ENCODE results near the gene ZBP1.

Gene ZBP1

GRCh38 chr20:57656821-57657534, 36.8 kb upstream of the ZBP1 start:
- H3K4me1 ChIP-seq (ENCODE audit: control insufficient read depth, insufficient read depth, low read length) = no peaks in the 10 kb centered on the region
- H3K36me3 ChIP-seq (ENCODE audit: insufficient read depth, low read length) = peaks cover 4% of the 10 kb centered on the region
- H3K9me3 ChIP-seq (replicated peaks; ENCODE audit: low read length) = no peaks in the 10 kb centered on the region
- no peak overlapping the region for H3K4me3 ChIP-seq (ENCODE audit: low read length)
- H3K9ac ChIP-seq (ENCODE audit: low read depth, low read length) = no peak overlapping the region
- no peaks in the 10 kb centered on the region for H3K27me3 ChIP-seq (ENCODE audit: control insufficient read depth, insufficient read depth, low read length)
- no peak overlapping the region for H3K4me2 ChIP-seq (ENCODE audit: low read length)

GRCh38 chr20:57656252-57656820, 36.1 kb upstream of the ZBP1 start:
- Histone ChIP-seq H3K4me2 (ENCODE audit: low read length) (no peak overlapping the region), H3K9me3 (replicated peaks; ENCODE audit: low read length) (no peaks in the 10 kb centered on the region), H3K27me3 (ENCODE audit: control insufficient read depth, insufficient read depth, low read length) (no peaks in the 10 kb centered on the region), H3K4me3 (ENCODE audit: low read length) (no peak overlapping the region), H3K36me3 (ENCODE audit: insufficient read depth, low read length) (peaks cover 4% of the 10 kb centered on the region), H3K9ac (ENCODE audit: low read depth, low read length) (no peak overlapping the region), H3K4me1 (ENCODE audit: control insufficient read depth, insufficient read depth, low read length) (no peaks in the 10 kb centered on the region)

DNA sequence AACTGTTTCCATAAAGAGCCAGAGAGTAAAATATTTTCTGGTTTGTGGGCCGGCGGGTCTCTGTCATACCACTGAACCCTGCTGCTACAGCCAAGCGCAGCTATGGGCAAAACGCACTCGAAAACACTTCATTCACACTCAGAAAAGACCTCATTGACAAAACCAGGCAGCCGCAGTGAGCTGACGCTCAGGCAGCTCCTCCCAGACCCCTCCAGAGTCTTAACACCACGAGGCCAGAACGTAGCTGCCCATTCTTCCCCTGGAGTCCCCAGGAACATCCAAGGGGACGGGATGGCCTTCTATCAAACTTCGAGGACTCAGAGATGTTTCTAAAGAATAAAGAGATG, 35.6 kb upstream of the ZBP1 start:
- peaks cover 7% of the 10 kb centered on the region for H3K36me3 ChIP-seq (ENCODE audit: insufficient read depth, low read length)
- no peak overlapping the region for H3K9ac ChIP-seq (ENCODE audit: low read depth, low read length)
- H3K9me3 ChIP-seq (replicated peaks; ENCODE audit: low read length) = no peaks in the 10 kb centered on the region
- no peaks in the 10 kb centered on the region for H3K27me3 ChIP-seq (ENCODE audit: control insufficient read depth, insufficient read depth, low read length)
- no peaks in the 10 kb centered on the region for H3K4me1 ChIP-seq (ENCODE audit: control insufficient read depth, insufficient read depth, low read length)
- H3K4me3 ChIP-seq (ENCODE audit: low read length) = no peak overlapping the region
- no peak overlapping the region for H3K4me2 ChIP-seq (ENCODE audit: low read length)

- peaks cover 7% of the 10 kb centered on the region for H3K36me3 ChIP-seq (ENCODE audit: insufficient read depth, low read length)
- H3K4me2 ChIP-seq (ENCODE audit: low read length) = no peak overlapping the region
Observed at GRCh38 chr20:57654998-57655808, 35.0 kb upstream of the ZBP1 start.

GRCh38 chr20:57654363-57654997, 34.3 kb upstream of the ZBP1 start:
- Histone ChIP-seq H3K4me2 (ENCODE audit: low read length) (no peak overlapping the region), H3K4me3 (ENCODE audit: low read length) (no peak overlapping the region), H3K4me1 (ENCODE audit: control insufficient read depth, insufficient read depth, low read length) (no peaks in the 10 kb centered on the region), H3K36me3 (ENCODE audit: insufficient read depth, low read length) (peaks cover 7% of the 10 kb centered on the region), H3K9ac (ENCODE audit: low read depth, low read length) (no peak overlapping the region), H3K27me3 (ENCODE audit: control insufficient read depth, insufficient read depth, low read length) (no peaks in the 10 kb centered on the region), H3K9me3 (replicated peaks; ENCODE audit: low read length) (no peaks in the 10 kb centered on the region)

More at GRCh38 chr20:57654998-57655808, 35.0 kb upstream of the ZBP1 start:
- Histone ChIP-seq H3K27me3 (ENCODE audit: control insufficient read depth, insufficient read depth, low read length) (no peaks in the 10 kb centered on the region), H3K9ac (ENCODE audit: low read depth, low read length) (no peak overlapping the region), H3K4me1 (ENCODE audit: control insufficient read depth, insufficient read depth, low read length) (no peaks in the 10 kb centered on the region), H3K4me3 (ENCODE audit: low read length) (no peak overlapping the region), H3K9me3 (replicated peaks; ENCODE audit: low read length) (no peaks in the 10 kb centered on the region)

DNA sequence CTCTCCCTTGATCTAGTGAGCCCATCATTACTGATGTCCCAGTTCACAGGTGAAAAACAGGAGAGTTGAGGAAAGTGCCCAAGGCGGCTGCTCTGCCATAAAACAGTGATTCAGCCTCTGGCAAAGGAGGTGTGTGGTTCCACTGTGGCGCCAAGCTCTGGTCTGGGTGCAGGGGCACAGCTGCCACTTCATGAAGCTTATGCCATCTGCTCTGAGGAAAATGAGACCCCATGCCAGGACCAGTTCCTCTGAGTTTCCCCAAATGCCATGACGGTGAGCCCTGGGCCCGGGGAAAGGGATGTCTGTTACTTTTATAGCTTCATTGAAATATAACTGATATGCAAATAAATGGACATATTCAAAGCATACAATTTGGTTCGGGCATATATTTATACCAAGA, 33.7 kb upstream of the ZBP1 start:
- Histone ChIP-seq H3K4me2 (ENCODE audit: low read length) (no peak overlapping the region), H3K9ac (ENCODE audit: low read depth, low read length) (no peak overlapping the region), H3K27me3 (ENCODE audit: control insufficient read depth, insufficient read depth, low read length) (no peaks in the 10 kb centered on the region), H3K36me3 (ENCODE audit: insufficient read depth, low read length) (peaks cover 7% of the 10 kb centered on the region), H3K4me3 (ENCODE audit: low read length) (no peak overlapping the region), H3K4me1 (ENCODE audit: control insufficient read depth, insufficient read depth, low read length) (no peaks in the 10 kb centered on the region), H3K9me3 (replicated peaks; ENCODE audit: low read length) (no peaks in the 10 kb centered on the region)

- peaks cover 7% of the 10 kb centered on the region for H3K36me3 ChIP-seq (ENCODE audit: insufficient read depth, low read length)
- no peak overlapping the region for H3K4me2 ChIP-seq (ENCODE audit: low read length)
- no peaks in the 10 kb centered on the region for H3K9me3 ChIP-seq (replicated peaks; ENCODE audit: low read length)
- H3K4me1 ChIP-seq (ENCODE audit: control insufficient read depth, insufficient read depth, low read length) = no peaks in the 10 kb centered on the region
- H3K9ac ChIP-seq (ENCODE audit: low read depth, low read length) = no peak overlapping the region
- H3K4me3 ChIP-seq (ENCODE audit: low read length) = no peak overlapping the region
- H3K27me3 ChIP-seq (ENCODE audit: control insufficient read depth, insufficient read depth, low read length) = no peaks in the 10 kb centered on the region
Observed at GRCh38 chr20:57653546-57653900, 33.3 kb upstream of the ZBP1 start.

DNA sequence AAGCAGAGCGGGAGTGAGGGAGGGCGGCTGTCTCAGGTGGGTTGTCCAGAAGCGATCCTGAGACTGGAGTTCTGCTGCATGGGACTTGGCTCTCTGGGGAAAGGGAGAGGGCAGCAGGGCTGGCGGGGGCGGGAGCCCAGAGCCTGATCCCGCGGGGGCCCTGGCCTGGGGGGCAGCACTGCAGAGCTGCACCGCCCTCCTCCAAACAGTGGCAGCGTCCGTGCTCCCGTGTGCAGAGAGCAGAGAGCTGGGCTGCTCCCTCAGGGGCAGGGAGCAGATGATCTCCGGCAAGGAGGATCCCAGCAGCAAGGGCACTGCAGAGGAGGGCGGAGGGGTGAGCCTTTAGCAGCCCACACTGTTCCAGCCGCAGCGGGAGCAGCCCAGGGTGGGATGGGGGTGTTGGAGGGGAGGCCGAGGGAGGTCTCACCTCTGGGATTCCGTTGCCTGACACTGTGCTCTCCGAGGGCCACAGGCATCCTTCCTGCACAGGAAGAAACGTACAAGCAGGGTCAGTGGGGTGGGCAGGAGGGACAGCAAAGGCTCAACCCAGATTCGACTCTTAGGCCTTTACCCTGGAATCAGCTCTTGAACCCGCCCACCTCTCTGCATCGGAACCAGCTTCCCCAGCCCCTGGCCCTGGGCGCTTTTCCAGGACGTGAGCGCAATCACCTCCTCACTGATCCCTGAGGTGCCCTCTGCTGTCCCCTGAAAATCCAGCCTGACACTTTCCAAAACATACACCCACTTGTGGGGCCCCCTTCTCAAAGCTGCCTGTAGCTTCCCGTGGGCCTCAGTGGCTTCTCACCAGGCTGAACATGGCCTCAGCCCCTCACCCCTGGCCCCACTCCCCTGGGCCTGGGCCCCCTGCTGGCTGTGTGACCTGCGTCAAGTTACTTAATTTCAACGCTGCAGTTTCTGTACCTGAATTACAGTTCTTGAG, 32.6 kb upstream of the ZBP1 start:
- Histone ChIP-seq H3K27me3 (ENCODE audit: control insufficient read depth, insufficient read depth, low read length) (no peaks in the 10 kb centered on the region), H3K36me3 (ENCODE audit: insufficient read depth, low read length) (peaks cover 7% of the 10 kb centered on the region)

GRCh38 chr20:57651881-57652605, 31.8 kb upstream of the ZBP1 start:
- Histone ChIP-seq H3K9me3 (replicated peaks; ENCODE audit: low read length) (no peaks in the 10 kb centered on the region), H3K36me3 (ENCODE audit: insufficient read depth, low read length) (peaks cover 4% of the 10 kb centered on the region), H3K4me3 (ENCODE audit: low read length) (no peak overlapping the region), H3K9ac (ENCODE audit: low read depth, low read length) (no peak overlapping the region), H3K4me2 (ENCODE audit: low read length) (no peak overlapping the region), H3K4me1 (ENCODE audit: control insufficient read depth, insufficient read depth, low read length) (no peaks in the 10 kb centered on the region), H3K27me3 (ENCODE audit: control insufficient read depth, insufficient read depth, low read length) (no peaks in the 10 kb centered on the region)

More for the DNA sequence above, 32.6 kb upstream of the ZBP1 start:
- H3K4me1 ChIP-seq (ENCODE audit: control insufficient read depth, insufficient read depth, low read length) = no peaks in the 10 kb centered on the region
- no peak overlapping the region for H3K9ac ChIP-seq (ENCODE audit: low read depth, low read length)
- no peak overlapping the region for H3K4me3 ChIP-seq (ENCODE audit: low read length)
- H3K9me3 ChIP-seq (replicated peaks; ENCODE audit: low read length) = no peaks in the 10 kb centered on the region
- H3K4me2 ChIP-seq (ENCODE audit: low read length) = no peak overlapping the region

DNA sequence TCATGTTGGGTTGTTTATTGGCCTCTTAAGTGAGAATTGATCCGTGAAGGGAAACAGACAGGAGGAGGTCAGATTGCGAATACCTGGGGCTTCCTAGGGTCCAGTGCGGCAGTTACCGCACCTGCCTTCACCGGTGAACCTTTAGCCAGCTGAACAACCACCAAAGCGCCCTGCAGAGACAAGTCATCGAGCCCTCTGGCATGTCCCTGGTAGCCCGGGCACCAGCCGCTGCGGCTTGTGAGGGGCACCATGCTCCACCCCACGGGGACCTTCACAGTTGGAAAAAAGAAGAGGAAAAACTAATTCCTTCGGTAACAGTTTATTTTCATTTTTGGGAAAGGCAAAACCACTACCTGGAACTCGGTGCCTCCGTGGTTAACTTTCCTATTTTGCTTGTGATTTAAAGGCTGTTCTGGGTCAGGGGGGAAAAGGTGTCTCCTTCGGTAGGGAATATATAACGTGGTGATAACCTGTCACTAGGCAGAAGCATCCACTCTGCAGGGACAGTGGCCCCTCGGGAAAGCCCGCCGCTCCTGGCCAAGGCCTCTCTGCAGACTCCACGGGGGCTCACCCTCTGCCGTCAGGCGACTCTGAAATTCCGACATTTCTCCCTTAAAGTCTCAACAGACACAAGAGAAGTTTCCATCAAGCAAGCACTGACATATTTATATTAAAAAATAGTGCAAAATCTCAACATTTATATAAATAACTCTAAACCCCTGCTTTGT, 30.7 kb upstream of the ZBP1 start:
- Histone ChIP-seq H3K9ac (ENCODE audit: low read depth, low read length) (no peak overlapping the region), H3K4me3 (ENCODE audit: low read length) (no peak overlapping the region), H3K4me1 (ENCODE audit: control insufficient read depth, insufficient read depth, low read length) (no peaks in the 10 kb centered on the region), H3K4me2 (ENCODE audit: low read length) (no peak overlapping the region), H3K36me3 (ENCODE audit: insufficient read depth, low read length) (peaks cover 3% of the 10 kb centered on the region), H3K9me3 (replicated peaks; ENCODE audit: low read length) (no peaks in the 10 kb centered on the region), H3K27me3 (ENCODE audit: control insufficient read depth, insufficient read depth, low read length) (no peaks in the 10 kb centered on the region)

All from skeletal muscle satellite cell (primary cell).